Melanocyte of skin (primary cell): ENCODE measurements around the gene GOT1. TPM values are rescaled to one million over a fixed set of nuclear protein-coding genes. Genes with fewer than 3 reads are reported as not detected.

Source experiments
- total RNA-seq, 2 donors: library from RNA; depleted of rRNA; stranded (reverse); fragments of >200 nt; gene quantifications; 2 replicates each; pipeline ENCODE4 v1.2.3, GENCODE V29; 2012

Gene GOT1
- 10 to 100 TPM; 27.9 to 33.6 TPM for total RNA-seq

DNA sequence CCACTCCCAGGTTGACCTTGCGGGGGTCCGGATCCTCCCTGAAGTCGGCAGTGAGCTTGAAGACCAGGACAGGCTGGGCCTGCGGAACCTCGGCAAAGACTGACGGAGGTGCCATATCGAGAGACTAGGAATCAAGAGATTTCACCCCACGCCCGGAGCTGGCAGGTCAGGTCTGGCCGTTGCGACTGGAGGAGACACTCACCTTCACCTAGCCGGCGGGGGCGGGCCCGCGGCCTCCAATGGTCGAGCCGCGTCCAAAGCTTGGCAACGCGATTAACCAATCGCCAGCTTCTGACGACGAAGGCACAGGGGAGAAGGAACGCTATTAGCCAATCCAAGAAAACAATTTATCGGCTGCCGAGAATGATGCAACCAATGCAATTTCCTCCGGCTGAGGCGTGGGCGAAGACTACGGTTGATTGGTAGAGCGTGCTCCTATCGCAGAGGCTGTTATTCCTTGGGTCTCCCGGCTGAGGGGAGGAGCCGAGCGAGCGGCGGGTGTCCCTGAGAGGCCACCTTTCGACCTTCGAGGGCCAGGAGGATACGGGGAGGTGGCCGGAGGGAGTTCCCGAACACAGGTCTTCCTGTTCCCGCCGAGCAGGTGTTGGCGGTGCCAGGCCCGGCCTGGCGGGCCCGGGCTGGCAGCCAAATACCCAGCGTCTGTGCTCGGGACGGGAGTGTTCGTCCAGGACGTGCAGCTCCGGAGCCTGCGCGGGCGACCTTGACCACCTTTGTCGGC is at the start of gene GOT1:
Gene GOT1, minus strand, starts transcription at position 174 of the 739 bp plus-strand sequence. Its CDS starts 59 bp downstream, at position 115.

Other genes starting within 250 kb of the GOT1 start
- gene HPSE2, start 194.8 kb downstream of the GOT1 start, total RNA-seq: 1 to 10 TPM; 2.4 to 7.3 TPM
- 1 to 10 TPM; 2.4 to 5.3 TPM for gene CNNM1, start 101.3 kb downstream of the GOT1 start, total RNA-seq
- gene NKX2-3, start 102.3 kb upstream of the GOT1 start, total RNA-seq: not detected
- 10 to 100 TPM; 25.1 to 43.6 TPM for gene SLC25A28, start 189.8 kb upstream of the GOT1 start, total RNA-seq
- 10 to 100 TPM; 12.7 to 14.0 TPM for gene ENTPD7, start 228.9 kb upstream of the GOT1 start, total RNA-seq